HG03175 (cell line): ENCODE measurements around the gene GTF2H2.
"Not testable (repeated sequence)": the region's sequence is repeated elsewhere in the genome, so short reads cannot be mapped to it uniquely, and the experiment has no call there.

Source experiments
- ATAC-seq: cut with Tn5 transposase; IDR thresholded peaks from one replicate; pipeline ENCODE4 v1.9.1; 2021; ENCODE audit warnings: mild to moderate bottlenecking, moderate library complexity; ENCODE audit not compliant: unreplicated experiment

The GTF2H2 gene

DNA sequence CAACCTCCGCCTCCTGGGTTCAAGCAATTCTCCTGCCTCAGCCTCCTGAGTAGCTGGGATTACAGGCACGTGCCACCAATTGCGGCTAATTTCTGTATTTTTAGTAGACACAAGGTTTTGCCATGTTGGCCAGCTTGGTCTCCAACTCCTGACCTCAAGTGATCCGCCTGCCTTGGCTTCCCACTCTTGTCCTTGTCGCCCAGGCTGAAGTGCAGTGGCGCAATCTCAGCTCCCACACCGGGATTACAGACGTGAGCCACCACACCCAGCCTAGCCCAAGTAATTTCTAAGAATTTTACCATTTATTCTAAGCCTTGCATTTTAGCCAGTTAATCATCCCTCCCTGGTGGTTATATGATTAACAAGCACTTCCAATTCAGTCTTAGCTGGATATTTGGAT lies 53.3 kb downstream of the GTF2H2 start:
- ATAC-seq: no peak

DNA sequence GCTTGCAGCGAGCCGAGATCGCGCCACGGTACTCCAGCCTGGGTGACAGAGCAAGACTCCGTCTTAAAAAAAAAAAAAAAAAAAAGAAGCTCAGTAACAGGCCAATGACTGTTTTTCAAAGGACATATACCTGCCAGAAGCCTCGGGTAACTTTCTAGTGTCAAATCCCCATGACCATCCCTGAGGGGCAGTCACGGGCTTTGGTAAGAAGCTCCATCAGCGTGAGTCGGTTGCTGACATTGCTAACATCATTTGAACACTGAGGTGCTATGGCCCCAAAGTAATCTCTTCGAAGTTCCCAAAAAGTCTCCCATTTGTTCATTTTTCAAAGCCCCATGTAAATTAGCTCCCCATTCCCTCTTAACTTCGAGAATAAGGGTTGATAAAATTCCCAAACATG lies 53.9 kb downstream of the GTF2H2 start:
- ATAC-seq: no peak

DNA sequence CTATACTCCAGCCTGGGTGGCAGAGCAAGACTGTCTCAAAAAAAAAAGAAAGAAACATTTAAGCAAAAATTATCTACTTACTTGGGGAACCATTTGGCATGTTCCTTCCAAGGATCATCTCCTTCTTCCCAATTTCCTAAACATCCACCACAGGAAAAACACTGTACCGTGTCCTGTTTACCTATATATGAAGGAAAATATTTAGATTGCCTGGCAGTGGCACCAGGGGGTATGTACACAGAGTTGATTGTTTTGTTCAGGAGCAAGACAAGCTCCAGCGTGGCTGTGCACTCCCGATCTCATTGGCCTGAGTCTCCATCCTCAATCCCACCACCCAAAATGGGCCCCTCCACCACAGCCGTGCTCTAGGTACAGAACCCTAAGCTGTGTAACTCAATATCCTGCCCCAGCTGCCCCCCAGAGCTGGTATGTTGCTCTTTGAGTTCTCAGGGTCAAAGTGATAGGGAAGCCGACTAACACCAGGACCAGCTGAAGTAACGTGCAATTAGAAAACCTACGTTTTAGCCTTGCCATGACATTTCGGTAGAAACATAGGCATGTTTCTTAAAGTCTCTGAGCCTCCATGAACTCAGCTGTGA lies 56.2 kb downstream of the GTF2H2 start:
- ATAC-seq: no peak

DNA sequence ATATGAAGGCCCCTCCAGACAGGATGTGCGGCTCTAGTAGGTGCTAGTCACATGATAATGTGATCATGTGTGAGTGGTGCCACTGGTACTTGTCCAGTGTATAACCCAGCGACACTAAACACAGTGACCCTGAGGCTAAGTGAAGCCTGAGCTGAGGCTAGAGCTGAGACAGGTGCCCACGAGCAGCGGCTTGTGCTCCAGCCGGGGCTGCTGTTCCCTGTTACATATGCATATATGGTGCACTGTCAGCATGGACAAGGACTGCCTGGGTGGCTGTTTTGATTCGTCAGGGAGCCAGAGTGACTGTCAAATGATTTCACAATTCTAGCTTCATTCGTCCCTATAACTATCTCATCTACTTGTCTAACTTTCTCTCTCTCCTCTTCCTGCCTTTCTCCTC lies 60.5 kb downstream of the GTF2H2 start:
- ATAC-seq: not testable (repeated sequence)
